Endothelial cell of umbilical vein (primary cell): Measurements from ENCODE around the gene ZP2. TPM values are rescaled to one million over a fixed set of nuclear protein-coding genes. Genes with fewer than 3 reads are reported as not detected.

Source experiments
- BruUV-seq: library from RNA; stranded (reverse); fragments of 400-500 nt; replicated peaks from 2 replicates; lab custom pipeline; 2021; lab: Mats Ljungman, UMichigan
- CTCF ChIA-PET: fragments of 300-600, 350-600 bp; sonication (Branson Sonifier 250); formaldehyde crosslinking; loops from one replicate; lab custom pipeline; 2021; ENCODE audit warnings: antibody characterized with exemption, inconsistent platforms; lab: Charles Lee
- POLR2A ChIA-PET: fragments of 300-600, 350-600 bp; sonication (Branson Sonifier 250); formaldehyde crosslinking; loops from one replicate; lab custom pipeline; 2021; ENCODE audit warnings: antibody characterized with exemption, inconsistent platforms; lab: Charles Lee
- DNase-seq: peaks from one replicate; pipeline ENCODE4 v3.0.0-alpha.2; 2011; ENCODE audit warnings: low read depth, low spot score
- FAIRE-seq: peaks from 2 replicates; lab custom pipeline; 2011; peaks lifted over from hg19 to GRCh38; lab: Jason Lieb, UNC
- H2AFZ ChIP-seq: 2 replicates; pipeline ENCODE4 v1.6.0; 2012; ENCODE audit warnings: low read depth, low read length, control low read depth, inconsistent platforms
- H3K27ac ChIP-seq: 2 replicates; pipeline ENCODE4 v1.5.1; 2011; ENCODE audit warnings: low read depth, mild to moderate bottlenecking, control low read depth, low read length, moderate library complexity; ENCODE audit not compliant: insufficient read depth
- H3K27me3 ChIP-seq, 2 experiments: 2 replicates each; pipeline versions ENCODE4 v1.6.0 to v1.6.1; 2011; ENCODE audit warnings: low read length in 2 of 2, mixed read lengths in 1 of 2; ENCODE audit not compliant: control insufficient read depth in 2 of 2, insufficient read depth in 2 of 2
- H3K36me3 ChIP-seq, 2 experiments: 2 replicates in 1 of 2; 3 replicates in 1 of 2; pipeline ENCODE4 v1.5.1; 2011; ENCODE audit warnings: low read length in 2 of 2, mild to moderate bottlenecking in 1 of 2, moderate library complexity in 1 of 2; ENCODE audit not compliant: control insufficient read depth in 2 of 2, insufficient read depth in 2 of 2; ENCODE audit errors: extremely low read depth in 1 of 2
- H3K4me1 ChIP-seq: 3 replicates; pipeline ENCODE4 v1.5.1; 2011; ENCODE audit warnings: mild to moderate bottlenecking, low read length; ENCODE audit not compliant: control insufficient read depth, insufficient read depth; ENCODE audit errors: extremely low read depth
- H3K4me2 ChIP-seq: 2 replicates; pipeline ENCODE4 v1.6.1; 2011; ENCODE audit warnings: low read length, control low read depth, mixed read lengths; ENCODE audit not compliant: insufficient read depth
- H3K4me3 ChIP-seq, 3 experiments: fragments of 200-600 bp in 1 of 3; sonication (generic), shearing (Covaris generic) in 1 of 3; replicated peaks in 1 of 3; 2 replicates each; pipeline ENCODE4 v1.5.1; 2011 to 2016; ENCODE audit warnings: control low read depth in 3 of 3, low read length in 3 of 3, mild to moderate bottlenecking in 2 of 3, inconsistent platforms in 1 of 3, low read depth in 1 of 3, moderate library complexity in 1 of 3; ENCODE audit not compliant: insufficient read depth in 1 of 3
- H3K79me2 ChIP-seq: 2 replicates; pipeline ENCODE4 v1.6.0; 2012; ENCODE audit warnings: low read length, inconsistent platforms; ENCODE audit not compliant: control insufficient read depth, insufficient read depth
- H3K9ac ChIP-seq: replicated peaks from 2 replicates; pipeline ENCODE3; 2011; ENCODE audit warnings: low read length, control low read depth; ENCODE audit not compliant: insufficient read depth; ENCODE audit errors: extremely low read depth
- H3K9me1 ChIP-seq: replicated peaks from 3 replicates; pipeline ENCODE4 v1.6.0; 2011; ENCODE audit warnings: mild to moderate bottlenecking, low read length; ENCODE audit not compliant: control insufficient read depth, insufficient read depth; ENCODE audit errors: extremely low read depth
- H3K9me3 ChIP-seq: replicated peaks from 2 replicates; pipeline ENCODE4 v1.5.1; 2012; ENCODE audit warnings: low read length, inconsistent platforms; ENCODE audit not compliant: control insufficient read depth, insufficient read depth
- H4K20me1 ChIP-seq: replicated peaks from 2 replicates; pipeline ENCODE3; 2011; ENCODE audit warnings: mild to moderate bottlenecking, low read length; ENCODE audit not compliant: control insufficient read depth, insufficient read depth; ENCODE audit errors: extremely low read depth
- EZH2 ChIP-seq: IDR thresholded peaks from 2 replicates; pipeline ENCODE4 v1.6.1; 2012; ENCODE audit warnings: borderline replicate concordance, low read depth, mild to moderate bottlenecking, moderate library complexity, low read length, inconsistent platforms; ENCODE audit not compliant: severe bottlenecking
- FOS ChIP-seq: IDR thresholded peaks from 2 replicates; pipeline ENCODE4 v1.6.1; 2011; ENCODE audit warnings: mild to moderate bottlenecking, low read length, moderate library complexity, borderline replicate concordance; ENCODE audit not compliant: insufficient read depth
- GATA2 ChIP-seq: IDR thresholded peaks from 2 replicates; pipeline ENCODE4 v1.7.0; 2011; ENCODE audit warnings: low read depth, mild to moderate bottlenecking, moderate library complexity, mixed read lengths, low read length; ENCODE audit not compliant: insufficient read length, insufficient read depth
- JUN ChIP-seq: IDR thresholded peaks from 2 replicates; pipeline ENCODE4 v1.6.1; 2011; ENCODE audit warnings: borderline replicate concordance, low read depth; ENCODE audit not compliant: insufficient read length, insufficient read depth
- MYC ChIP-seq: IDR thresholded peaks from one replicate; pipeline ENCODE4 v1.6.1; 2011; ENCODE audit warnings: mild to moderate bottlenecking, low read depth, low read length
- POLR2AphosphoS5 ChIP-seq: IDR thresholded peaks from 2 replicates; pipeline ENCODE4 v1.6.1; 2012; ENCODE audit warnings: low read depth, mild to moderate bottlenecking, control low read depth, low read length, moderate library complexity; ENCODE audit not compliant: insufficient read depth
- dilution Hi-C: fragments of 300-500 bp; cut with MboI; formaldehyde crosslinking; loops from one replicate; pipeline ENCODE4 v1.15.0; 2019; ENCODE audit warnings: low sequenced_read_pairs; ENCODE audit not compliant: extremely low pct_ligation_motif_present
- intact Hi-C: fragments of 100-400 bp; cut with micrococcal nuclease; formaldehyde crosslinking; loops from one replicate; pipeline ENCODE4 v1.10.0; 2022
- polyA plus RNA-seq, 4 experiments: library from polyadenylated mRNA; depleted of rRNA in 3 of 4; stranded (reverse) in 3 of 4; unstranded in 1 of 4; fragments of >200 nt; gene quantifications; 2 replicates each; pipeline versions ENCODE4 v1.2.1 to v1.2.3, GENCODE V29; 2011 to 2012; ENCODE audit warnings: missing spikeins in 1 of 4
- total RNA-seq: library from RNA; stranded (reverse); gene quantifications from 2 replicates; pipeline ENCODE4 v1.2.3, GENCODE V29; 2021
- TF ChIP-seq, protein P1 (sequence below), 2 donors: IDR thresholded peaks; 1 replicate in 1 of 2; 2 replicates in 1 of 2; pipeline ENCODE4 v1.5.1; 2011; ENCODE audit warnings: low read length in 2 of 2, mild to moderate bottlenecking in 2 of 2, moderate library complexity in 2 of 2, control low read depth in 1 of 2, inconsistent platforms in 1 of 2, low read depth in 1 of 2; ENCODE audit not compliant: insufficient read depth in 1 of 2; ENCODE audit errors: extremely low read depth in 1 of 2

Gene ZP2
- total and polyA plus RNA-seq, 2 donors (not counting 3 experiments of a cell fraction or from before 2014, with no cell fraction given) = not detected

DNA sequence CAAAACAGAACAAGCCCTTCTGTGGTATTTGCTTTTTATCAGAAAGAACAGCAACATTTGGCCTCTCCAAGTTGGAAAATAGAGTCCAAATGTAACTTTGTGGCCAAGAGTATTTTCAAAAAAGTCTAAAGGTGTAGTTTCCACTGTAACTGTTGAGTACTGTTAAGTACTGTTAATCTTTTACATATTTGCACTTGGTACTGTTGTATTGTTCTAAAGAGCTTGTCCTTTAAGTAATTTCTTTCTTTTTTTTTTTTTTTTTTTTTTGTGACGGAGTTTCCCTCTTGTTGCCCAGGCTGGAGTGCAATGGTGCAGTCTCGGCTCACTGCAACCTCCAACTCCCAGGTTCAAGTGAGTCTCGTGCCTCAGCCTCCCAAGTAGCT is 31.4 kb downstream of the ZP2 start:
- ChIA-PET POLR2A (interaction anchor here (0.7 kb wide), 1 partner anchor 1140 kb away, joined by 8 read pairs; no protein-coding TSS in a partner anchor), CTCF (interaction anchor here (1.2 kb wide), 1 partner anchor 330 kb away, joined by 3 read pairs; no protein-coding TSS in a partner anchor)
- Histone ChIP-seq H3K27ac (no peak overlapping the region), H4K20me1 (no peaks in the 10 kb centered on the region), H3K79me2 (no peaks in the 10 kb centered on the region), H3K4me2 (no peak overlapping the region), H3K4me1 (no peaks in the 10 kb centered on the region), H2AFZ (no peak overlapping the region), H3K9me3 (no peaks in the 10 kb centered on the region), H3K4me3 (no peak overlapping the region), H3K27me3 (no peaks in the 10 kb centered on the region), H3K36me3 (peaks cover 0 to 14% of the 10 kb centered on the region in 2 experiments), H3K9me1 (no peaks in the 10 kb centered on the region), H3K9ac (no peak overlapping the region)
- dilution Hi-C loops = no loop called here
- TF ChIP-seq MYC (no peak), POLR2AphosphoS5 (no peak), JUN (no peak), GATA2 (no peak), EZH2 (no peak), FOS (no peak)
- TF ChIP-seq, protein P1, sequence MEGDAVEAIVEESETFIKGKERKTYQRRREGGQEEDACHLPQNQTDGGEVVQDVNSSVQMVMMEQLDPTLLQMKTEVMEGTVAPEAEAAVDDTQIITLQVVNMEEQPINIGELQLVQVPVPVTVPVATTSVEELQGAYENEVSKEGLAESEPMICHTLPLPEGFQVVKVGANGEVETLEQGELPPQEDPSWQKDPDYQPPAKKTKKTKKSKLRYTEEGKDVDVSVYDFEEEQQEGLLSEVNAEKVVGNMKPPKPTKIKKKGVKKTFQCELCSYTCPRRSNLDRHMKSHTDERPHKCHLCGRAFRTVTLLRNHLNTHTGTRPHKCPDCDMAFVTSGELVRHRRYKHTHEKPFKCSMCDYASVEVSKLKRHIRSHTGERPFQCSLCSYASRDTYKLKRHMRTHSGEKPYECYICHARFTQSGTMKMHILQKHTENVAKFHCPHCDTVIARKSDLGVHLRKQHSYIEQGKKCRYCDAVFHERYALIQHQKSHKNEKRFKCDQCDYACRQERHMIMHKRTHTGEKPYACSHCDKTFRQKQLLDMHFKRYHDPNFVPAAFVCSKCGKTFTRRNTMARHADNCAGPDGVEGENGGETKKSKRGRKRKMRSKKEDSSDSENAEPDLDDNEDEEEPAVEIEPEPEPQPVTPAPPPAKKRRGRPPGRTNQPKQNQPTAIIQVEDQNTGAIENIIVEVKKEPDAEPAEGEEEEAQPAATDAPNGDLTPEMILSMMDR (IDR thresholded peaks at IDR 0.05; ENCODE audit: extremely low read depth in 1 of 2, insufficient read depth in 1 of 2, low read depth in 1 of 2, low read length in 2 of 2) = no peak
- FAIRE-seq (no peak), DNase-seq (no peak)
- BruUV-seq = no TSS peak
- intact Hi-C loops = no loop called here
